Lung (tissue), 12 donors: ENCODE measurements around the gene ANKRD28. TPM values are rescaled to one million over a fixed set of nuclear protein-coding genes. Genes with fewer than 3 reads are reported as not detected.

ENCODE experiments used
- ATAC-seq: fragments of 200-7000 bp; cut with Tn5 transposase; one replicate; pipeline ENCODE4 v1.9.1; 2020; ENCODE audit warnings: moderate number of reproducible peaks; ENCODE audit not compliant: insufficient read depth, low FRiP score
- DNase-seq, 3 donors: peaks; one replicate each; pipeline ENCODE4 v3.0.0-alpha.2; 2013 to 2017
- H3K27ac ChIP-seq, 2 donors: one replicate each; pipeline ENCODE4 v1.5.1; 2013; ENCODE audit warnings: mild to moderate bottlenecking in 2 of 2, moderate library complexity in 2 of 2, control low read depth in 1 of 2, inconsistent platforms in 1 of 2, low read depth in 1 of 2, low read length in 1 of 2
- H3K27me3 ChIP-seq, 3 donors: one replicate each; pipeline ENCODE4 v1.5.1; 2013; ENCODE audit warnings: low read length in 2 of 3; ENCODE audit not compliant: control insufficient read depth in 3 of 3, insufficient read depth in 3 of 3
- H3K36me3 ChIP-seq, 4 donors: one replicate each; pipeline ENCODE4 v1.5.1; 2013; ENCODE audit warnings: low read length in 4 of 4, mild to moderate bottlenecking in 1 of 4, moderate library complexity in 1 of 4; ENCODE audit not compliant: control insufficient read depth in 4 of 4, insufficient read depth in 4 of 4
- H3K4me1 ChIP-seq, 5 donors: one replicate each; pipeline ENCODE4 v1.5.1; 2013; ENCODE audit warnings: low read length in 5 of 5, mild to moderate bottlenecking in 2 of 5, moderate library complexity in 1 of 5; ENCODE audit not compliant: control insufficient read depth in 5 of 5, insufficient read depth in 5 of 5
- H3K4me3 ChIP-seq: one replicate; pipeline ENCODE4 v1.5.1; 2013; ENCODE audit warnings: mild to moderate bottlenecking, control low read depth, moderate library complexity
- H3K9ac ChIP-seq, 2 donors: one replicate each; pipeline ENCODE4 v1.5.1; 2013; ENCODE audit warnings: low read length in 2 of 2, control low read depth in 1 of 2; ENCODE audit not compliant: insufficient read depth in 1 of 2
- H3K9me3 ChIP-seq, 4 donors: one replicate each; pipeline ENCODE4 v1.5.1; 2013; ENCODE audit warnings: low read length in 3 of 4, mild to moderate bottlenecking in 1 of 4, moderate library complexity in 1 of 4; ENCODE audit not compliant: control insufficient read depth in 4 of 4, insufficient read depth in 3 of 4
- WGBS, 2 donors: extraction: QIAGEN DNeasy Blood & Tissue Kit; methylation state at CpG; one replicate each; pipeline ENCODE4 v1.1.7; 2013; 5-methylcytosine and 5-hydroxymethylcytosine counted together
- polyA plus RNA-seq, 2 donors: library from polyadenylated mRNA; stranded (reverse); fragments of 200-250 nt; gene quantifications; one replicate each; pipeline ENCODE4 v1.2.1, GENCODE V29; 2013
- total RNA-seq, 2 donors: library from RNA; depleted of rRNA in 1 of 2; stranded (reverse); fragments of >200 nt in 1 of 2; gene quantifications; one replicate each; pipeline ENCODE4 v1.2.1, GENCODE V29; 2014 to 2021
- TF ChIP-seq, protein P1 (sequence below): IDR thresholded peaks from 2 replicates; pipeline ENCODE4 v1.5.1; 2012; ENCODE audit warnings: mild to moderate bottlenecking; ENCODE audit errors: control extremely low read depth, extremely low read depth
- donor health status: control.
- donor health status: control.
- donor health status: Bipolar disorder and iron deficiency.
- donor health status: healthy.
- donor health status: DM: yes; HTN: yes; CAD: no.

The ANKRD28 gene
- total and polyA plus RNA-seq, 4 donors = 11.1 to 66.7 (median 39.2) TPM

- Histone ChIP-seq H3K27me3 (no peaks in the 10 kb centered on the region), H3K9me3 (no peaks in the 10 kb centered on the region), H3K4me1 (no peaks in the 10 kb centered on the region), H3K4me3 (no peak overlapping the region), H3K27ac (no peak overlapping the region), H3K9ac (no peak overlapping the region), H3K36me3 (peaks cover 16 to 42% (median 22%) of the 10 kb centered on the region in 4 donors)
- DNase-seq (no peak), ATAC-seq (no peak)
- TF ChIP-seq, protein P1, sequence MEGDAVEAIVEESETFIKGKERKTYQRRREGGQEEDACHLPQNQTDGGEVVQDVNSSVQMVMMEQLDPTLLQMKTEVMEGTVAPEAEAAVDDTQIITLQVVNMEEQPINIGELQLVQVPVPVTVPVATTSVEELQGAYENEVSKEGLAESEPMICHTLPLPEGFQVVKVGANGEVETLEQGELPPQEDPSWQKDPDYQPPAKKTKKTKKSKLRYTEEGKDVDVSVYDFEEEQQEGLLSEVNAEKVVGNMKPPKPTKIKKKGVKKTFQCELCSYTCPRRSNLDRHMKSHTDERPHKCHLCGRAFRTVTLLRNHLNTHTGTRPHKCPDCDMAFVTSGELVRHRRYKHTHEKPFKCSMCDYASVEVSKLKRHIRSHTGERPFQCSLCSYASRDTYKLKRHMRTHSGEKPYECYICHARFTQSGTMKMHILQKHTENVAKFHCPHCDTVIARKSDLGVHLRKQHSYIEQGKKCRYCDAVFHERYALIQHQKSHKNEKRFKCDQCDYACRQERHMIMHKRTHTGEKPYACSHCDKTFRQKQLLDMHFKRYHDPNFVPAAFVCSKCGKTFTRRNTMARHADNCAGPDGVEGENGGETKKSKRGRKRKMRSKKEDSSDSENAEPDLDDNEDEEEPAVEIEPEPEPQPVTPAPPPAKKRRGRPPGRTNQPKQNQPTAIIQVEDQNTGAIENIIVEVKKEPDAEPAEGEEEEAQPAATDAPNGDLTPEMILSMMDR = no peak
- 89 to 99% methylated on average over 2 of the region's 2 CpGs for WGBS, 2 donors
Measured at GRCh38 chr3:15676259-15676658, 121.5 kb downstream of the ANKRD28 start.

- ATAC-seq (no peak), DNase-seq (no peak)
- Histone ChIP-seq H3K27me3 (no peaks in the 10 kb centered on the region), H3K4me3 (no peak overlapping the region), H3K9ac (no peak overlapping the region), H3K4me1 (no peaks in the 10 kb centered on the region), H3K27ac (no peak overlapping the region), H3K9me3 (no peaks in the 10 kb centered on the region), H3K36me3 (peaks cover 13 to 27% (median 20%) of the 10 kb centered on the region in 4 donors)
- WGBS, 2 donors = 88 to 96% methylated on average over 1 of the region's 1 CpG
- TF ChIP-seq, protein P1 = no peak
Measured at GRCh38 chr3:15673536-15673935, 124.2 kb downstream of the ANKRD28 start.

DNA sequence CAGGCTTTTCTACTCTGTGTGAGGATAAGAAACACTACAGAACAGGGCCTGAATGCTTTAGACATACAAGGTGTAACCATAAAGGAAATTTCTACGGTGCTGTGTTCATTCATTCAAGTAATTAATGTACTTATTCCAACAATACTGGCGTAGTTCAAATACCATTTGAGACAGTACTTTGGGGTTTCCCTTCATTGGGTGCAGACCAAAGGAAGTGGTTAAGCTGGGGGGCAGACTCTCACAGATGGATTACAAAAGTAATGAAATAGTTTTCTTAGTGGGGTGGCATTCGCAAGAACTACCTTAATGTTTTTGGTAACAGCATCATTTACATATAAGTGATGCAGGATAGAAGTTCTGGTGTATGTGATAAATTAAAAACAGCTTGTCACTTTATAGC, 130.3 kb downstream of the ANKRD28 start:
- no peak overlapping the region for H3K27ac ChIP-seq
- H3K9ac ChIP-seq = no peak overlapping the region
- no peaks in the 10 kb centered on the region for H3K27me3 ChIP-seq
- H3K4me3 ChIP-seq = no peak overlapping the region
- peaks cover 0 to 2% (median 0%) of the 10 kb centered on the region in 5 donors for H3K4me1 ChIP-seq
- no peak for DNase-seq
- no peak for ATAC-seq
- 65 to 74% methylated on average over 3 of the region's 3 CpGs for WGBS, 2 donors
- H3K36me3 ChIP-seq = peaks cover 2 to 10% (median 4%) of the 10 kb centered on the region in 4 donors
- H3K9me3 ChIP-seq = no peaks in the 10 kb centered on the region
- TF ChIP-seq, protein P1 = no peak

DNA sequence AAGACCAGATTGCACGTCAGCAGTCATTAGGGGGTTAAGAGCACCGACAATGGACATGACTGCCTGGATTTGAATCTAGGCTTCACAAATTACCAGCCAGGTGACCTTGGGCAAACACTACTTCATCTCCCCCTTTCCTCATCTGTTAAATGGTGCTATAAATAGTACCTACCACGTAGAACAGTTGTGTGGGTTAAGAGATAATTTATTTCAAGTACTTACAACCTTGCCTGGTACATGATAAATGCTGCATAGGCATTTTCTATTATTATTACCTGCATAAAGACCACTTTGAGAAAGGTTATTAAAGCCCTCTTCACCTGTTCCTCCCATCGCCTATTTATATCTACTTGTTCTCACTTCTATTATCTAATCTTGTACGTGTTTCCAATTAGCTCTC, 131.5 kb downstream of the ANKRD28 start:
- Histone ChIP-seq H3K36me3 (peaks cover 0 to 8% (median 4%) of the 10 kb centered on the region in 4 donors), H3K9ac (no peak overlapping the region), H3K27ac (no peak overlapping the region), H3K4me3 (no peak overlapping the region), H3K27me3 (no peaks in the 10 kb centered on the region), H3K9me3 (no peaks in the 10 kb centered on the region), H3K4me1 (peaks cover 0 to 2% (median 0%) of the 10 kb centered on the region in 5 donors)
- ATAC-seq (no peak), DNase-seq (no peak)
- 82 to 89% methylated on average over 5 of the region's 5 CpGs for WGBS, 2 donors
- TF ChIP-seq, protein P1 = no peak
